ENCODE measurements around the gene MEGF11. TPM values are rescaled to one million over a fixed set of nuclear protein-coding genes. Genes with fewer than 3 reads are reported as not detected.

The MEGF11 gene
- total RNA-seq, 2 experiments from 2014 or later: 0.05 TPM; not detected in 1

DNA sequence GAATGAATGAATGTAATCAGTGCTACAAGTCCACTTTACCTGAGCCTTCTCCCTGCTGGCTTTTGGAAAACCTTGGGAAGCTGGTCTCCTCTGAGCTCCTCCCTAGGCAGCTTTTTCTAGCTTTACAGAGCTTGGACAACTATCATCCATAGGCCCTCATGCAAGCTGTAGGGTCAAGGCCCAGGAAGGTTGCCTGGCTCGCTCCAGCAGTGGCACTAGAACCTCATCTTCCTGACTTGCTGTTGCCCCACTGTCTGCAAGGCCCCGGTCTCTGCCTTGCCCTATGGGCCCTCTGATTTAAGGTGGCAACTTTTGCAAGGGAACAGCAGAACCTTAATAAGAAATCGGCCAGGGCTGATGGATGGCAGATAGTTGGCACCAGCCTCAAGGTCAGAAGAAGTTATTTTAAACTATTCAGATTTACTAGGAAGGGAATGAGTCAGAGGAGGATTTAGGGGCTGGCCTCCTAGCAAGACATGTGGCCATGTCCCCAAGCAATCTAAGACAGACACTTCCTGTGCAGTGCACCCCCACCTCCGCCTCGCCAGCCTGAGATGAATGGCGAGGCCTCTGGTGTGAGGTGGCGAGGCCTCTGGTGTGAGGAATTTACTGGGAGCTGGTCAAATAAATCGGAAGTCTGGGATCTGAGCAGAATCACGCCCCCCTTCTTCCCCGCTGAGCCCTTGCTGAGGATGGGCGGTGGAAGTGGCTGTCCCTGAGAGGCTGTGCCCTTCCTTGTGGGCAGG is 180.8 kb downstream of the MEGF11 start:
- peaks cover 2% of the 10 kb centered on the region for H3K27me3 Mint-ChIP-seq (ENCODE audit: low read depth)
- no peak overlapping the region for H3K4me3 Mint-ChIP-seq
- no peaks in the 10 kb centered on the region for H3K4me1 Mint-ChIP-seq (ENCODE audit: low read depth)
- no peaks in the 10 kb centered on the region for H3K9me3 Mint-ChIP-seq
- no peak overlapping the region for H3K27ac Mint-ChIP-seq
- intact Hi-C loops (cut with micrococcal nuclease): no loop called here
- no peaks in the 10 kb centered on the region for H3K36me3 Mint-ChIP-seq (ENCODE audit: low read depth)
- DNase-seq: no peak
- CTCF ChIA-PET: interaction anchor here (1.4 kb wide), 1 partner anchor 210 kb away, joined by 4 read pairs; no protein-coding TSS in a partner anchor

- Mint-ChIP-seq H3K36me3 (ENCODE audit: low read depth) (no peaks in the 10 kb centered on the region), H3K27ac (no peak overlapping the region), H3K9me3 (no peaks in the 10 kb centered on the region), H3K4me3 (no peak overlapping the region), H3K4me1 (ENCODE audit: low read depth) (no peaks in the 10 kb centered on the region), H3K27me3 (ENCODE audit: low read depth) (peaks cover 2% of the 10 kb centered on the region)
- intact Hi-C loops (cut with micrococcal nuclease): no loop called here
- no peak for DNase-seq
- CTCF ChIA-PET: no interaction called here
These were observed 181.6 kb downstream of the MEGF11 start for GRCh38 chr15:66071921-66072295.

- Mint-ChIP-seq H3K36me3 (ENCODE audit: low read depth) (no peaks in the 10 kb centered on the region), H3K9me3 (no peaks in the 10 kb centered on the region), H3K27me3 (ENCODE audit: low read depth) (no peaks in the 10 kb centered on the region), H3K4me3 (no peak overlapping the region), H3K4me1 (ENCODE audit: low read depth) (no peaks in the 10 kb centered on the region), H3K27ac (no peak overlapping the region)
- no peak for DNase-seq
- CTCF ChIA-PET: no interaction called here
- intact Hi-C loops (cut with micrococcal nuclease): no loop called here
These were observed 182.2 kb downstream of the MEGF11 start for GRCh38 chr15:66071160-66071920.

DNA sequence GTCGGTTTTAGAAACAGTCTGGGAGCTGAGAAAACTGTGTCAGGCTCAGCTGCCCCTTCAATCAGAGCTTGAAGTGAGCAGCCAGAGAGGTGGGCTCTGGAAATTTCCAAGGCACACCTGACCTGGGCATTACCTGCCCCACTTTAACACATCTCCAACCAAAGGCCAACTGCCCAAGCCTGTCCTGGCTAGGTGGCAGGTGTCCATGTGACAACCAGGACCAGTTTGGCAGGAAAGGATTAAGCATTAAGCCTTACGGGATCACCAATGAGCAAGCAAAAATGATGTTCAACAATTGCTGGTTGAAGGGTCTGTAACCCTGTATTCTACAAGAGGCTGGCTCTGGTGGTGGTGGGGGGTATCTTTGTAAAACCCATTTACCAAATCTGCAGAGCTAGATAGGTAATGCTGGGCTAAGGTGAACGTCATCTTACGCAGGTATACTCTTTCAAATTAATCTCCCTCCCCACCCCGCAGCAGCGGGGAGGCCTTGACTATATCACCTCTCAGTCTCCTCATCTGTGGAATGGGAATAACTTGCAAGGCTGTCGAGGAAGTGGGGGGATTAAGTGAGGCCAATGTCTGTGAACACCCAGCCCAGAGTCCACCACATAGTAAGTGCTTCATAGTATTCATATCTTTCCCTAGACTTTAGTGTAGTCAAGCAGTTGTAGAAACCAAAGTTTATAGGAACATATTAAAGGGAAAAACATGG is 183.2 kb downstream of the MEGF11 start:
- no peaks in the 10 kb centered on the region for H3K4me1 Mint-ChIP-seq (ENCODE audit: low read depth)
- intact Hi-C loops (cut with micrococcal nuclease): no loop called here
- H3K27me3 Mint-ChIP-seq (ENCODE audit: low read depth): no peaks in the 10 kb centered on the region
- H3K27ac Mint-ChIP-seq: no peak overlapping the region
- DNase-seq: no peak
- H3K36me3 Mint-ChIP-seq (ENCODE audit: low read depth): no peaks in the 10 kb centered on the region
- no peak overlapping the region for H3K4me3 Mint-ChIP-seq
- no peaks in the 10 kb centered on the region for H3K9me3 Mint-ChIP-seq
- CTCF ChIA-PET: interaction anchor here (0.7 kb wide), 1 partner anchor 783 kb away, joined by 4 read pairs; no protein-coding TSS in a partner anchor

DNA sequence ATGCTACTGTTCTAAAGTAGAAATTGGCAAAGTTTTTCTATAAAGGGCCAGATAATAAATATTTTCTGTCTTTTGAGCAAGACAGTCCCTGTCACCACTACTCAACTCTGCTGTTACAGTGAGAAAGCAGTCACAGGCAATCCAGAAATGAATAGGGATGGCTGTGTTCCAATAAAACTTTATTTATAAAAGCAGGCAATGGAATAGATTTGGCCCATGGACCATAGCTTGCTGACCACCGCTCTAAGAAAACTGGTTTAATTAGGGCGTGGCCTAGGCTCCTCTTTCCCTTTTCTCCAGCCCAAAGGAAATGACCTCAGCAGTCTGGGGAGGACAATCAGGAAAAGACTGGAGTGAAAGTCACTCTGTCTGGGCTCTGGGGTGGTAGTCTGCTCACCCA is 183.8 kb downstream of the MEGF11 start:
- Mint-ChIP-seq H3K4me1 (ENCODE audit: low read depth) (no peaks in the 10 kb centered on the region), H3K27ac (no peak overlapping the region), H3K9me3 (no peaks in the 10 kb centered on the region), H3K36me3 (ENCODE audit: low read depth) (no peaks in the 10 kb centered on the region), H3K4me3 (no peak overlapping the region), H3K27me3 (ENCODE audit: low read depth) (no peaks in the 10 kb centered on the region)
- CTCF ChIA-PET: no interaction called here
- no peak for DNase-seq
- intact Hi-C loops (cut with micrococcal nuclease): no loop called here

- Mint-ChIP-seq H3K36me3 (ENCODE audit: low read depth) (no peaks in the 10 kb centered on the region), H3K9me3 (no peaks in the 10 kb centered on the region), H3K27me3 (ENCODE audit: low read depth) (no peaks in the 10 kb centered on the region), H3K4me3 (no peak overlapping the region), H3K27ac (no peak overlapping the region), H3K4me1 (ENCODE audit: low read depth) (no peaks in the 10 kb centered on the region)
- intact Hi-C loops (cut with micrococcal nuclease): no loop called here
- CTCF ChIA-PET: no interaction called here
- DNase-seq: no peak
These were observed 184.7 kb downstream of the MEGF11 start for GRCh38 chr15:66068801-66069200.

GRCh38 chr15:66067687-66068086 is 185.9 kb downstream of the MEGF11 start:
- Mint-ChIP-seq H3K27me3 (ENCODE audit: low read depth) (no peaks in the 10 kb centered on the region), H3K9me3 (no peaks in the 10 kb centered on the region), H3K27ac (no peak overlapping the region), H3K4me1 (ENCODE audit: low read depth) (no peaks in the 10 kb centered on the region), H3K4me3 (no peak overlapping the region), H3K36me3 (ENCODE audit: low read depth) (no peaks in the 10 kb centered on the region)
- no peak for DNase-seq
- intact Hi-C loops (cut with micrococcal nuclease): no loop called here
- CTCF ChIA-PET: no interaction called here

- intact Hi-C loops (cut with micrococcal nuclease): no loop called here
- CTCF ChIA-PET: no interaction called here
- Mint-ChIP-seq H3K36me3 (ENCODE audit: low read depth) (no peaks in the 10 kb centered on the region), H3K9me3 (no peaks in the 10 kb centered on the region), H3K27me3 (ENCODE audit: low read depth) (no peaks in the 10 kb centered on the region), H3K4me1 (ENCODE audit: low read depth) (no peaks in the 10 kb centered on the region), H3K27ac (no peak overlapping the region), H3K4me3 (no peak overlapping the region)
- no peak for DNase-seq
These were observed 187.1 kb downstream of the MEGF11 start for GRCh38 chr15:66066481-66066880.

DNA sequence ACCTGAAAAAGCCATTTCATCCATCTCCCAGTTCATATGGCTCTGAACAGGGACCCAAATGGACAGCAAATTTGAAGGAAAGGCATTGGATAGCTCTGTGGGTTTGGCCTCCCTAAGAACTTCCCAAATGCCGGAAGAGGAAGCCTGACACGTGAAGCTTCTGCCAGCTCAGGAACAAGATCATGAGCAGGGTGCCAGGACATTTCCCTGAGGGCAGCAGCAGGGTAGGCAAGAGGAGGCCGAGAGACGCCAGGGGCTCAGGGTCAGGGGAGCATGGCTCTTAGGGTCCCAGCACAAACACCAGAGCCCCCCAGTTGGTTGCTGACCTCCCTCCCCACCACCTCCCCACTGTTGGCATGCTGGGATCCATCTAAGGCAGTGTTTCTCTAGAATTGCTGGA is 187.5 kb downstream of the MEGF11 start:
- CTCF ChIA-PET: no interaction called here
- no peaks in the 10 kb centered on the region for H3K9me3 Mint-ChIP-seq
- intact Hi-C loops (cut with micrococcal nuclease): no loop called here
- DNase-seq: no peak
- H3K27ac Mint-ChIP-seq: no peak overlapping the region
- no peak overlapping the region for H3K4me3 Mint-ChIP-seq
- H3K4me1 Mint-ChIP-seq (ENCODE audit: low read depth): no peaks in the 10 kb centered on the region
- no peaks in the 10 kb centered on the region for H3K27me3 Mint-ChIP-seq (ENCODE audit: low read depth)
- no peaks in the 10 kb centered on the region for H3K36me3 Mint-ChIP-seq (ENCODE audit: low read depth)

- H3K27ac Mint-ChIP-seq: no peak overlapping the region
- CTCF ChIA-PET: no interaction called here
- DNase-seq: no peak
- no peaks in the 10 kb centered on the region for H3K4me1 Mint-ChIP-seq (ENCODE audit: low read depth)
- no peaks in the 10 kb centered on the region for H3K27me3 Mint-ChIP-seq (ENCODE audit: low read depth)
- no peak overlapping the region for H3K4me3 Mint-ChIP-seq
- H3K9me3 Mint-ChIP-seq: no peaks in the 10 kb centered on the region
- no peaks in the 10 kb centered on the region for H3K36me3 Mint-ChIP-seq (ENCODE audit: low read depth)
- intact Hi-C loops (cut with micrococcal nuclease): no loop called here
These were observed 188.2 kb downstream of the MEGF11 start for GRCh38 chr15:66065325-66065724.

DNA sequence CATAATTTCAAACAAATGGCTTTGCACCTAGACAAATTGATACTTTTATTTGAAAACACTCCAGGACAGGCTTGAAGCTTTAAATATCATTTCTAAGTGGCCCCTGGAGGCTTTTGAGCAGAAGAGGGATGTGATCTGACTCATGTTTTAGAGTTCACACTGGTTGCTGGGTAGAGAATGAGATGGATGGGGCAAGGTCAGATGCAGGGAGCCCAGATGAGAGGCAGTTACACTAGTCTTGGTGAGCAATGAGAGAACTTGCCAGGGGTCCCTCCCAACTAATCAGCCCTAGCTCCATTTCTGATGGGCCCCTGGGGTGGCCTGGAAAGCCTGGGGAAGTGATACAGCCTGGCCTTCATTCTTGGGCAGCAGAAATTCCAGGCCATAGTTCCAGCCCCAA is 190.4 kb downstream of the MEGF11 start:
- intact Hi-C loops (cut with micrococcal nuclease): no loop called here
- no peaks in the 10 kb centered on the region for H3K27me3 Mint-ChIP-seq (ENCODE audit: low read depth)
- H3K36me3 Mint-ChIP-seq (ENCODE audit: low read depth): no peaks in the 10 kb centered on the region
- no peak for DNase-seq
- no peak overlapping the region for H3K27ac Mint-ChIP-seq
- H3K4me1 Mint-ChIP-seq (ENCODE audit: low read depth): no peaks in the 10 kb centered on the region
- no peaks in the 10 kb centered on the region for H3K9me3 Mint-ChIP-seq
- CTCF ChIA-PET: interaction anchor here (0.6 kb wide), 1 partner anchor 114 kb away, joined by 3 read pairs; no protein-coding TSS in a partner anchor
- H3K4me3 Mint-ChIP-seq: no peak overlapping the region

GRCh38 chr15:66057089-66057488 is 196.5 kb downstream of the MEGF11 start:
- Mint-ChIP-seq H3K36me3 (ENCODE audit: low read depth) (no peaks in the 10 kb centered on the region), H3K27ac (no peak overlapping the region), H3K4me1 (ENCODE audit: low read depth) (no peaks in the 10 kb centered on the region), H3K9me3 (no peaks in the 10 kb centered on the region), H3K27me3 (ENCODE audit: low read depth) (no peaks in the 10 kb centered on the region), H3K4me3 (no peak overlapping the region)
- DNase-seq: no peak
- CTCF ChIA-PET: no interaction called here
- intact Hi-C loops (cut with micrococcal nuclease): no loop called here
